GM12878 (cell line): ENCODE results near the gene EIF4E2. TPM values are rescaled to one million over a fixed set of nuclear protein-coding genes. Genes with fewer than 3 reads are reported as not detected.

Source experiments
- ATAC-seq: fragments of 200-7000 bp; cut with Tn5 transposase; 3 replicates; pipeline ENCODE4 v1.9.1; 2020; ENCODE audit warnings: mild to moderate bottlenecking, moderate library complexity
- BruUV-seq: library from RNA; stranded (reverse); fragments of 400-500 nt; replicated peaks from 2 replicates; lab custom pipeline; 2021; lab: Mats Ljungman, UMichigan
- CTCF ChIA-PET: fragments of 300-600 bp; sonication (Branson Sonifier 250); formaldehyde crosslinking; extraction: SDS; loops from one replicate; lab custom pipeline; 2021; ENCODE audit warnings: inconsistent platforms; lab: Yijun Ruan, JAX
- POLR2A ChIA-PET: fragments of 350-600 bp; formaldehyde crosslinking; extraction: SDS; loops from one replicate; lab custom pipeline; 2021; ENCODE audit warnings: inconsistent platforms; lab: Charles Lee
- RAD21 ChIA-PET: fragments of 300-600 bp; sonication (Branson Sonifier 250); formaldehyde crosslinking; loops from one replicate; lab custom pipeline; 2023; ENCODE audit warnings: antibody characterized with exemption; ENCODE audit not compliant: unreplicated experiment; lab: Charles Lee
- SMC1A ChIA-PET: fragments of 300-600 bp; sonication (Branson Sonifier 250); formaldehyde crosslinking; loops from one replicate; lab custom pipeline; 2023; ENCODE audit not compliant: unreplicated experiment, uncharacterized antibody; lab: Charles Lee
- DNase-seq: peaks from one replicate; pipeline ENCODE4 v3.0.0-alpha.2; 2011; ENCODE audit warnings: low read depth, low spot score
- FAIRE-seq: peaks from 3 replicates; lab custom pipeline; 2011; peaks lifted over from hg19 to GRCh38; lab: Jason Lieb, UNC
- H2AFZ ChIP-seq: 2 replicates; pipeline ENCODE4 v1.6.0; 2011; ENCODE audit warnings: low read depth, low read length, control low read depth; ENCODE audit not compliant: control insufficient read depth
- H3K27ac ChIP-seq: 2 replicates; pipeline ENCODE4 v1.5.1; 2011; ENCODE audit warnings: control low read depth; ENCODE audit not compliant: control insufficient read depth, insufficient read depth
- H3K27me3 ChIP-seq, 2 experiments: replicated peaks in 1 of 2; 2 replicates each; pipeline versions ENCODE4 v1.6.0 to v1.6.1; 2011; ENCODE audit warnings: low read length in 1 of 2; ENCODE audit not compliant: control insufficient read depth in 2 of 2, insufficient read depth in 2 of 2
- H3K36me3 ChIP-seq, 2 experiments: 2 replicates each; pipeline ENCODE4 v1.5.1; 2011; ENCODE audit warnings: low read length in 1 of 2; ENCODE audit not compliant: control insufficient read depth in 2 of 2, insufficient read depth in 2 of 2
- H3K4me1 ChIP-seq: 2 replicates; pipeline ENCODE4 v1.6.1; 2011; ENCODE audit warnings: mild to moderate bottlenecking, low read length, moderate library complexity, mixed read lengths; ENCODE audit not compliant: control insufficient read depth, insufficient read depth
- H3K4me2 ChIP-seq: 2 replicates; pipeline ENCODE4 v1.6.0; 2011; ENCODE audit warnings: control low read depth; ENCODE audit not compliant: control insufficient read depth, insufficient read depth
- H3K4me3 ChIP-seq: fragments of 200-600 bp; sonication (generic); 2 replicates; pipeline ENCODE4 v1.5.1; 2016
- H3K79me2 ChIP-seq: 2 replicates; pipeline ENCODE4 v1.6.0; 2011; ENCODE audit warnings: low read length; ENCODE audit not compliant: control insufficient read depth, insufficient read depth
- H3K9ac ChIP-seq: 2 replicates; pipeline ENCODE4 v1.8.0; 2011; ENCODE audit warnings: low read length, control low read depth, mixed read lengths; ENCODE audit not compliant: control insufficient read depth, insufficient read depth
- H3K9me3 ChIP-seq: replicated peaks from 3 replicates; pipeline ENCODE4 v1.5.1; 2011; ENCODE audit warnings: mild to moderate bottlenecking, low read length; ENCODE audit not compliant: control insufficient read depth, insufficient read depth
- H4K20me1 ChIP-seq: 2 replicates; pipeline ENCODE4 v1.6.0; 2011; ENCODE audit not compliant: control insufficient read depth, insufficient read depth
- CBFB ChIP-seq: IDR thresholded peaks from 2 replicates; pipeline ENCODE4 v1.6.1; 2016; ENCODE audit warnings: antibody characterized with exemption, low read depth
- CHD4 ChIP-seq: fragments of 200-600 bp; sonication (generic); IDR thresholded peaks from 2 replicates; pipeline ENCODE4 v1.6.1; 2016; ENCODE audit warnings: mild to moderate bottlenecking
- EP300 ChIP-seq, 2 experiments: fragments of 150-350 bp in 1 of 2; IDR thresholded peaks; 2 replicates each; pipeline ENCODE4 v1.6.1; 2011 to 2012; ENCODE audit warnings: low read depth in 2 of 2, low read length in 2 of 2, borderline replicate concordance in 1 of 2, improper control_type of control experiment in 1 of 2, inconsistent platforms in 1 of 2; ENCODE audit not compliant: control insufficient read depth in 1 of 2
- MTA2 ChIP-seq: fragments of 450-650 bp; IDR thresholded peaks from 2 replicates; pipeline ENCODE4 v1.6.1; 2016; ENCODE audit warnings: low read depth, mild to moderate bottlenecking, moderate library complexity
- NR2C2 ChIP-seq: IDR thresholded peaks from 2 replicates; pipeline ENCODE4 v1.6.1; 2011; ENCODE audit warnings: borderline replicate concordance, low read depth; ENCODE audit not compliant: control insufficient read depth, insufficient read length
- PAX8 ChIP-seq: fragments of 450-650 bp; IDR thresholded peaks from 2 replicates; pipeline ENCODE4 v1.6.1; 2017; ENCODE audit warnings: mild to moderate bottlenecking, moderate library complexity
- STAT3 ChIP-seq: IDR thresholded peaks from 2 replicates; pipeline ENCODE4 v1.6.1; 2011; ENCODE audit warnings: low read depth, low read length, improper control_type of control experiment
- TCF3 ChIP-seq: IDR thresholded peaks from 2 replicates; pipeline ENCODE4 v1.6.1; 2012; ENCODE audit warnings: low read depth, mild to moderate bottlenecking, low read length, borderline replicate concordance; ENCODE audit not compliant: insufficient read depth
- USF1 ChIP-seq: IDR thresholded peaks from 2 replicates; pipeline ENCODE4 v1.6.1; 2011; ENCODE audit warnings: borderline replicate concordance, low read depth, mild to moderate bottlenecking, moderate library complexity, mixed read lengths, low read length; ENCODE audit not compliant: insufficient read depth; ENCODE audit errors: extremely low read length
- YY1 ChIP-seq: IDR thresholded peaks from 2 replicates; pipeline ENCODE4 v1.6.1; 2011; ENCODE audit warnings: low read depth, mild to moderate bottlenecking, low read length
- ZBTB33 ChIP-seq: fragments of 450-650 bp; IDR thresholded peaks from 2 replicates; pipeline ENCODE4 v1.6.1; 2017; ENCODE audit warnings: mild to moderate bottlenecking
- ZBTB40 ChIP-seq: fragments of 450-650 bp; IDR thresholded peaks from 2 replicates; pipeline ENCODE4 v1.6.1; 2016; ENCODE audit warnings: mild to moderate bottlenecking, moderate library complexity, borderline replicate concordance
- ZNF622 ChIP-seq: fragments of 450-650 bp; IDR thresholded peaks from 2 replicates; pipeline ENCODE4 v1.6.1; 2017; ENCODE audit warnings: mild to moderate bottlenecking, inconsistent platforms
- ZZZ3 ChIP-seq: IDR thresholded peaks from 2 replicates; pipeline ENCODE4 v1.6.1; 2011; ENCODE audit warnings: low read depth; ENCODE audit not compliant: control insufficient read depth, insufficient read length
- WGBS: methylation state at CpG from one replicate; pipeline ENCODE4 v1.1.6; 2016; ENCODE audit warnings: low lambda C conversion rate; ENCODE audit not compliant: insufficient replicate concordance, insufficient coverage; ENCODE audit errors: missing lambda C conversion rate; 5-methylcytosine and 5-hydroxymethylcytosine counted together
- in situ Hi-C: fragments of 300-500 bp; cut with MboI; formaldehyde crosslinking; loops from 9 replicates; pipeline ENCODE4 v1.14.3; 2018; ENCODE audit warnings: mixed read lengths
- intact Hi-C: fragments of 100-400 bp; cut with micrococcal nuclease; formaldehyde crosslinking; loops from one replicate; pipeline ENCODE4 v1.14.2; 2022; ENCODE audit not compliant: unreplicated experiment
- polyA plus RNA-seq, 11 experiments: library from polyadenylated mRNA; depleted of rRNA in 4 of 11; unstranded in 6 of 11; stranded (reverse) in 5 of 11; fragments of >200 nt; fragmentation: Nextera tagmentation in 4 of 11; fragmentation: Illumina TruSeq in 1 of 11; extraction: Ambion mirVana in 4 of 11; extraction: Trizol in 1 of 11; gene quantifications; 1 replicate in 1 of 11; 2 replicates in 10 of 11; pipeline versions ENCODE4 v1.2.1 to v1.2.3, GENCODE V29; 2011 to 2016; ENCODE audit warnings: inconsistent platforms in 2 of 11, missing spikeins in 2 of 11, low read depth in 1 of 11
- total RNA-seq, 4 experiments: library from RNA; depleted of rRNA in 3 of 4; stranded (reverse); fragments of >200 nt in 3 of 4; fragmentation: Illumina TruSeq in 1 of 4; extraction: Trizol in 1 of 4; gene quantifications; 2 replicates each; pipeline versions ENCODE4 v1.2.1 to v1.2.3, GENCODE V29; 2013 to 2021
- TF ChIP-seq, protein P1 (sequence below): IDR thresholded peaks from 2 replicates; pipeline ENCODE4 v1.6.1; 2011; ENCODE audit warnings: mild to moderate bottlenecking, low read depth, low read length, moderate library complexity; ENCODE audit not compliant: insufficient replicate concordance
- TF ChIP-seq, protein P2 (sequence below): IDR thresholded peaks from 2 replicates; pipeline ENCODE4 v1.6.1; 2011; ENCODE audit warnings: low read depth, mild to moderate bottlenecking, low read length, moderate library complexity, borderline replicate concordance; ENCODE audit errors: extremely low read depth

EIF4E2 gene
- total and polyA plus RNA-seq, 10 of the 15 experiments (the other 5 are each of a cell fraction or from before 2014, with no cell fraction given), result 56.1 to 158 (median 110) TPM

- Histone ChIP-seq H4K20me1 (no peaks in the 10 kb centered on the region), H3K9ac (no peak overlapping the region), H3K36me3 (no peaks in the 10 kb centered on the region), H3K4me2 (no peak overlapping the region), H3K27ac (no peak overlapping the region), H3K4me3 (no peak overlapping the region), H2AFZ (no peak overlapping the region), H3K79me2 (no peaks in the 10 kb centered on the region), H3K4me1 (no peaks in the 10 kb centered on the region), H3K9me3 (no peaks in the 10 kb centered on the region), H3K27me3 (no peaks in the 10 kb centered on the region)
- no peak for FAIRE-seq
- CTCF ChIA-PET, result no interaction called here
- no peak for DNase-seq
- BruUV-seq, result no TSS peak
- intact Hi-C loops, result no loop called here
- RAD21 ChIA-PET, result no interaction called here
- POLR2A ChIA-PET, result interaction anchor here (0.8 kb wide), 1 partner anchor 643 kb away, joined by 5 read pairs; no protein-coding TSS in a partner anchor
- 42% methylated on average over 7 of the region's 7 CpGs for WGBS
- SMC1A ChIA-PET, result no interaction called here
- TF ChIP-seq ZBTB33 (no peak), TCF3 (no peak), CHD4 (no peak), YY1 (no peak), ZNF622 (no peak), EP300 (IDR thresholded peaks at IDR 0.05; ENCODE audit: borderline replicate concordance in 1 of 2, control insufficient read depth in 1 of 2, low read depth in 2 of 2, low read length in 2 of 2) (no peak), MTA2 (no peak), USF1 (no peak), PAX8 (no peak), ZBTB40 (no peak), CBFB (no peak), STAT3 (no peak), ZZZ3 (no peak), NR2C2 (no peak)
- TF ChIP-seq, protein P1, sequence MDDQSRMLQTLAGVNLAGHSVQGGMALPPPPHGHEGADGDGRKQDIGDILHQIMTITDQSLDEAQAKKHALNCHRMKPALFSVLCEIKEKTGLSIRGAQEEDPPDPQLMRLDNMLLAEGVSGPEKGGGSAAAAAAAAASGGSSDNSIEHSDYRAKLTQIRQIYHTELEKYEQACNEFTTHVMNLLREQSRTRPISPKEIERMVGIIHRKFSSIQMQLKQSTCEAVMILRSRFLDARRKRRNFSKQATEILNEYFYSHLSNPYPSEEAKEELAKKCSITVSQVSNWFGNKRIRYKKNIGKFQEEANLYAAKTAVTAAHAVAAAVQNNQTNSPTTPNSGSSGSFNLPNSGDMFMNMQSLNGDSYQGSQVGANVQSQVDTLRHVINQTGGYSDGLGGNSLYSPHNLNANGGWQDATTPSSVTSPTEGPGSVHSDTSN, result no peak
- TF ChIP-seq, protein P2, sequence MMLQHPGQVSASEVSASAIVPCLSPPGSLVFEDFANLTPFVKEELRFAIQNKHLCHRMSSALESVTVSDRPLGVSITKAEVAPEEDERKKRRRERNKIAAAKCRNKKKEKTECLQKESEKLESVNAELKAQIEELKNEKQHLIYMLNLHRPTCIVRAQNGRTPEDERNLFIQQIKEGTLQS, result no peak
- ATAC-seq, result no peak
- in situ Hi-C loops, result no loop called here
Measured at GRCh38 chr2:232593982-232594381, 43.5 kb downstream of the EIF4E2 start.
